HepG2 (cell line): ENCODE measurements around the gene PLCG1. TPM values are rescaled to one million over a fixed set of nuclear protein-coding genes. Genes with fewer than 3 reads are reported as not detected.

ENCODE experiments used
- FOSL1 ChIP-seq: sonication (generic); formaldehyde crosslinking; IDR thresholded peaks from 2 replicates; pipeline ENCODE4 v1.9.0; 2021; ENCODE audit warnings: missing genetic modification reagents, borderline replicate concordance
- GFI1 ChIP-seq: sonication (generic); formaldehyde crosslinking; IDR thresholded peaks from 2 replicates; pipeline ENCODE4 v1.5.0; 2020; ENCODE audit warnings: missing genetic modification reagents, mild to moderate bottlenecking, borderline replicate concordance
- HDAC2 ChIP-seq: sonication (generic); formaldehyde crosslinking; IDR thresholded peaks from 2 replicates; pipeline ENCODE4 v1.4.0; 2020; ENCODE audit warnings: missing genetic modification reagents
- KAT7 ChIP-seq: IDR thresholded peaks from 2 replicates; pipeline ENCODE4 v1.6.1; 2018; ENCODE audit warnings: borderline replicate concordance, missing compliant biosample characterization
- KDM1A ChIP-seq: IDR thresholded peaks from 2 replicates; pipeline ENCODE4 v1.6.1; 2016; ENCODE audit warnings: missing compliant biosample characterization
- KDM5B ChIP-seq: sonication (generic); formaldehyde crosslinking; IDR thresholded peaks from 2 replicates; pipeline ENCODE4 v1.4.0; 2020; ENCODE audit warnings: missing genetic modification reagents, mild to moderate bottlenecking, borderline replicate concordance
- MAZ ChIP-seq, 2 experiments: sonication (generic) in 1 of 2; formaldehyde crosslinking in 1 of 2; IDR thresholded peaks; 2 replicates each; pipeline versions ENCODE4 v1.5.0 to v1.6.1; 2012 to 2020; ENCODE audit warnings: low read depth in 2 of 2, mild to moderate bottlenecking in 2 of 2, borderline replicate concordance in 1 of 2, improper control_type of control experiment in 1 of 2, low read length in 1 of 2, missing genetic modification reagents in 1 of 2, moderate library complexity in 1 of 2
- MIER3 ChIP-seq: IDR thresholded peaks from 2 replicates; pipeline ENCODE4 v1.6.1; 2016; ENCODE audit warnings: missing compliant biosample characterization, borderline replicate concordance
- PAWR ChIP-seq: sonication (generic); formaldehyde crosslinking; IDR thresholded peaks from 2 replicates; pipeline ENCODE4 v1.4.0; 2020; ENCODE audit warnings: missing genetic modification reagents, mild to moderate bottlenecking, borderline replicate concordance
- RAD21 ChIP-seq: fragments of 450-650 bp; formaldehyde crosslinking; IDR thresholded peaks from 2 replicates; pipeline ENCODE4 v1.5.0; 2020; ENCODE audit warnings: mild to moderate bottlenecking
- TARDBP ChIP-seq: sonication (generic); formaldehyde crosslinking; IDR thresholded peaks from 2 replicates; pipeline ENCODE4 v1.8.0; 2022; ENCODE audit warnings: mild to moderate bottlenecking, missing genetic modification reagents
- TCF12 ChIP-seq, 2 experiments: fragments of 450-650 bp in 1 of 2; sonication (generic) in 1 of 2; formaldehyde crosslinking in 1 of 2; IDR thresholded peaks; 2 replicates each; pipeline versions ENCODE4 v1.6.1 to v1.8.0; 2017 to 2022; ENCODE audit warnings: antibody characterized with exemption in 1 of 2, mild to moderate bottlenecking in 1 of 2, missing genetic modification reagents in 1 of 2, moderate library complexity in 1 of 2
- TEAD3 ChIP-seq: optimal IDR thresholded peaks from 2 replicates; pipeline ENCODE3; 2016; ENCODE audit warnings: borderline replicate concordance
- YEATS4 ChIP-seq: sonication (generic); formaldehyde crosslinking; IDR thresholded peaks from 2 replicates; pipeline ENCODE4 v1.4.0; 2020; ENCODE audit warnings: missing genetic modification reagents, borderline replicate concordance
- ZNF326 ChIP-seq: sonication (generic); formaldehyde crosslinking; IDR thresholded peaks from 2 replicates; pipeline ENCODE4 v1.4.0; 2020; ENCODE audit warnings: missing genetic modification reagents, borderline replicate concordance
- ZNF354B ChIP-seq: sonication (generic); formaldehyde crosslinking; IDR thresholded peaks from 2 replicates; pipeline ENCODE4 v1.8.0; 2022; ENCODE audit warnings: mild to moderate bottlenecking, missing genetic modification reagents
- ZNF431 ChIP-seq: sonication (generic); formaldehyde crosslinking; IDR thresholded peaks from 2 replicates; pipeline ENCODE4 v1.9.0; 2022; ENCODE audit warnings: missing genetic modification reagents, low read depth, mild to moderate bottlenecking, borderline replicate concordance
- ZNF569 ChIP-seq: sonication (generic); formaldehyde crosslinking; IDR thresholded peaks from 2 replicates; pipeline ENCODE4 v1.5.0; 2020; ENCODE audit warnings: mild to moderate bottlenecking, missing genetic modification reagents, moderate library complexity, borderline replicate concordance
- ZNF749 ChIP-seq: sonication (generic); formaldehyde crosslinking; IDR thresholded peaks from 2 replicates; pipeline ENCODE4 v1.8.0; 2022; ENCODE audit warnings: mild to moderate bottlenecking, missing genetic modification reagents, moderate library complexity, borderline replicate concordance
- ZNF780A ChIP-seq: sonication (generic); formaldehyde crosslinking; IDR thresholded peaks from 2 replicates; pipeline ENCODE4 v1.8.0; 2022; ENCODE audit warnings: mild to moderate bottlenecking, missing genetic modification reagents, moderate library complexity
- ZNF83 ChIP-seq: sonication (generic); formaldehyde crosslinking; IDR thresholded peaks from 2 replicates; pipeline ENCODE4 v1.4.0; 2020; ENCODE audit warnings: missing genetic modification reagents, mild to moderate bottlenecking, borderline replicate concordance
- ZSCAN22 ChIP-seq: sonication (generic); formaldehyde crosslinking; IDR thresholded peaks from 2 replicates; pipeline ENCODE4 v1.4.0; 2020; ENCODE audit warnings: mild to moderate bottlenecking, missing genetic modification reagents
- polyA plus RNA-seq, 8 experiments: library from polyadenylated mRNA; depleted of rRNA in 3 of 8; stranded (reverse) in 7 of 8; unstranded in 1 of 8; fragments of >200 nt; fragmentation: Illumina TruSeq in 4 of 8; extraction: Trizol in 4 of 8; gene quantifications; 2 replicates each; pipeline versions ENCODE4 v1.2.1 to v1.2.3, GENCODE V29; 2011 to 2016; ENCODE audit warnings: low read depth in 4 of 8, missing spikeins in 1 of 8, mixed read lengths in 1 of 8; ENCODE audit not compliant: insufficient read depth in 1 of 8
- total RNA-seq, 5 experiments: library from RNA; depleted of rRNA; stranded (reverse); fragments of >200 nt; fragmentation: Illumina TruSeq; extraction: Trizol; gene quantifications; 2 replicates each; pipeline ENCODE4 v1.2.3, GENCODE V29; 2016; ENCODE audit warnings: low read depth in 1 of 5
- TF ChIP-seq, protein P1 (sequence below): sonication (generic); formaldehyde crosslinking; IDR thresholded peaks from 2 replicates; pipeline ENCODE4 v1.8.1; 2023; ENCODE audit warnings: mild to moderate bottlenecking, inconsistent platforms, moderate library complexity, missing genetic modification reagents, borderline replicate concordance
- TF ChIP-seq, protein P2 (sequence below): sonication (generic); formaldehyde crosslinking; IDR thresholded peaks from 2 replicates; pipeline ENCODE4 v1.8.1; 2022; ENCODE audit warnings: low read depth, mild to moderate bottlenecking, missing genetic modification reagents

The PLCG1 gene
- total and polyA plus RNA-seq, 2 of the 13 experiments (the other 11 are each of a cell fraction or from before 2014, with no cell fraction given), result 85.3 to 158 TPM

DNA sequence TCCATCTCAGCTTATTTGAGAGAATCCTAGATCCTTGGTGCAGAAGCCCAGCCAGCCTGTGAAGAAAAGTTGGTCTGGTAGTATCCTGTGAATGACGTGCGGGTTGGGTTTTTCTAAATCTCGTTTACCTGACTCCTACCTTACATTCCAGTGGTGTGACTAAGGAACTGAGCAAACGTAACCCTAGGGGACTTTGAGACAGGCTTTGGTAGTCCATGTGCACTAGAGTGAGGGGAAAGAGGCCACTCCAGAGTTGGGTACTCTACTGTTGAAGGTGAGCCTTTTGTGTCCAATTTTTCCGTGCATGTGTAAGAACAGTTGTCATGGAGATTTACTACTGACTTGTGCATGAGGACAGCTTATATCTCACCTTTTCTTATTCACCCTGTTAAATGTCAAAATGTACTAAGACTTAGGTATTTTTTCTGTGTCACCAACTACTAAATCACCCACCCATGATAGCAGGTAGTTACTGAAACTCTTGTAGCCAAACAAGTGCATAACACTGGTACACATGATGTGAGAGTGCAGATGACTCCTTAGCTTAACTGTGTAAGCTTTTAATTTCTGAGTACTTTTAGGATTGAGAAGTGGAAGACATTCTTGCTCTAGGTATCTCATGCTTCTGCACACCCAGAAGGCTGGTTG, 26.3 kb upstream of the PLCG1 start (continued):
- TF ChIP-seq ZNF749 (CRISPR knock-in tag) (no peak), ZSCAN22 (no peak), HDAC2 (CRISPR knock-in tag) (peak; percentile 72; the same call in 1 of the 2 replicates), ZNF569 (CRISPR knock-in tag) (no peak), ZNF354B (CRISPR knock-in tag) (no peak), FOSL1 (CRISPR knock-in tag) (peak; percentile 70; the same call in 1 of the 2 replicates), MIER3 (no peak; the same call in 1 of the 2 replicates), KDM5B (CRISPR knock-in tag) (no peak), RAD21 (CRISPR knock-in tag) (no peak), KAT7 (CRISPR knock-in tag) (0 out of 2 replicates have a peak, but pooled peaks have one; percentile 55), ZNF431 (CRISPR knock-in tag) (no peak), ZNF83 (CRISPR knock-in tag) (no peak), PAWR (CRISPR knock-in tag) (no peak), KDM1A (CRISPR knock-in tag) (no peak), ZNF326 (CRISPR knock-in tag) (no peak), YEATS4 (no peak), GFI1 (peak; percentile 88), ZNF780A (no peak), MAZ (IDR thresholded peaks at IDR 0.05; ENCODE audit: borderline replicate concordance, low read depth, low read length) (no peak), MAZ (CRISPR knock-in tag; IDR thresholded peaks at IDR 0.05; ENCODE audit: low read depth) (no peak), TEAD3 (CRISPR knock-in tag) (peak; percentile 97), TCF12 (IDR thresholded peaks at IDR 0.05) (no peak), TCF12 (CRISPR knock-in tag; IDR thresholded peaks at IDR 0.05) (no peak), TARDBP (CRISPR knock-in tag) (no peak)
- TF ChIP-seq, protein P1, sequence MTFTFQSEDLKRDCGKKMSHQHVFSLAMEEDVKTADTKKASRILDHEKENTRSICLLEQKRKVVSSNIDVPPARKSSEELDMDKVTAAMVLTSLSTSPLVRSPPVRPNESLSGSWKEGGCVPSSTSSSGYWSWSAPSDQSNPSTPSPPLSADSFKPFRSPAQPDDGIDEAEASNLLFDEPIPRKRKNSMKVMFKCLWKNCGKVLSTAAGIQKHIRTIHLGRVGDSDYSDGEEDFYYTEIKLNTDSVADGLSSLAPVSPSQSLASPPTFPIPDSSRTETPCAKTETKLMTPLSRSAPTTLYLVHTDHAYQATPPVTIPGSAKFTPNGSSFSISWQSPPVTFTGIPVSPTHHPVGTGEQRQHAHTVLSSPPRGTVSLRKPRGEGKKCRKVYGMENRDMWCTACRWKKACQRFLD (CRISPR knock-in tag), result no peak
- TF ChIP-seq, protein P2, sequence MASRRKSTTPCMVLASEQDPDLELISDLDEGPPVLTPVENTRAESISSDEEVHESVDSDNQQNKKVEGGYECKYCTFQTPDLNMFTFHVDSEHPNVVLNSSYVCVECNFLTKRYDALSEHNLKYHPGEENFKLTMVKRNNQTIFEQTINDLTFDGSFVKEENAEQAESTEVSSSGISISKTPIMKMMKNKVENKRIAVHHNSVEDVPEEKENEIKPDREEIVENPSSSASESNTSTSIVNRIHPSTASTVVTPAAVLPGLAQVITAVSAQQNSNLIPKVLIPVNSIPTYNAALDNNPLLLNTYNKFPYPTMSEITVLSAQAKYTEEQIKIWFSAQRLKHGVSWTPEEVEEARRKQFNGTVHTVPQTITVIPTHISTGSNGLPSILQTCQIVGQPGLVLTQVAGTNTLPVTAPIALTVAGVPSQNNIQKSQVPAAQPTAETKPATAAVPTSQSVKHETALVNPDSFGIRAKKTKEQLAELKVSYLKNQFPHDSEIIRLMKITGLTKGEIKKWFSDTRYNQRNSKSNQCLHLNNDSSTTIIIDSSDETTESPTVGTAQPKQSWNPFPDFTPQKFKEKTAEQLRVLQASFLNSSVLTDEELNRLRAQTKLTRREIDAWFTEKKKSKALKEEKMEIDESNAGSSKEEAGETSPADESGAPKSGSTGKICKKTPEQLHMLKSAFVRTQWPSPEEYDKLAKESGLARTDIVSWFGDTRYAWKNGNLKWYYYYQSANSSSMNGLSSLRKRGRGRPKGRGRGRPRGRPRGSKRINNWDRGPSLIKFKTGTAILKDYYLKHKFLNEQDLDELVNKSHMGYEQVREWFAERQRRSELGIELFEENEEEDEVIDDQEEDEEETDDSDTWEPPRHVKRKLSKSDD (CRISPR knock-in tag), result no peak
